Heart left ventricle (tissue), 16 donors: Measurements from ENCODE around the gene ACSF3. TPM values are rescaled to one million over a fixed set of nuclear protein-coding genes. Genes with fewer than 3 reads are reported as not detected.

Experiments used
- ATAC-seq, 4 donors: fragments of 200-7000 bp; cut with Tn5 transposase; one replicate each; pipeline ENCODE4 v1.9.1; 2020 to 2022; ENCODE audit warnings: moderate library complexity in 4 of 4, mild to moderate bottlenecking in 3 of 4, moderate number of reproducible peaks in 1 of 4
- DNase-seq, 5 donors: peaks; one replicate each; pipeline ENCODE4 v3.0.0-alpha.2; 2020
- H3K27ac ChIP-seq, 12 donors: fragments of 200-600 bp; sonication (generic) in 4 of 12; one replicate each; pipeline versions ENCODE4 v1.5.0 to v1.8.0; 2016 to 2022; ENCODE audit warnings: mild to moderate bottlenecking in 2 of 12
- H3K27me3 ChIP-seq, 9 donors: fragments of 200-600 bp; sonication (generic) in 2 of 9; one replicate each; pipeline versions ENCODE4 v1.5.1 to v1.8.0; 2016 to 2022; ENCODE audit warnings: mild to moderate bottlenecking in 3 of 9
- H3K36me3 ChIP-seq, 9 donors: fragments of 200-600 bp; sonication (generic) in 2 of 9; one replicate each; pipeline versions ENCODE4 v1.5.0 to v1.8.0; 2018 to 2022; ENCODE audit warnings: mild to moderate bottlenecking in 2 of 9
- H3K4me1 ChIP-seq, 12 donors: fragments of 200-600 bp; sonication (generic) in 4 of 12; one replicate each; pipeline versions ENCODE4 v1.5.0 to v1.8.0; 2016 to 2022; ENCODE audit warnings: mild to moderate bottlenecking in 3 of 12
- H3K4me3 ChIP-seq, 12 donors: fragments of 200-600 bp; sonication (generic) in 4 of 12; one replicate each; pipeline versions ENCODE4 v1.5.0 to v1.8.0; 2017 to 2022; ENCODE audit warnings: mild to moderate bottlenecking in 9 of 12, moderate library complexity in 4 of 12
- H3K9me3 ChIP-seq, 12 donors: fragments of 200-600 bp; sonication (generic) in 4 of 12; one replicate each; pipeline versions ENCODE4 v1.5.0 to v1.8.0; 2016 to 2022; ENCODE audit warnings: mild to moderate bottlenecking in 1 of 12
- CTCF ChIP-seq, 12 donors: fragments of 200-600 bp; sonication (generic) in 4 of 12; IDR thresholded peaks; one replicate each; pipeline versions ENCODE4 v1.5.0 to v1.8.0; 2018 to 2022; ENCODE audit warnings: antibody characterized with exemption in 12 of 12, mild to moderate bottlenecking in 5 of 12
- POLR2A ChIP-seq, 2 donors: fragments of 450-650 bp; IDR thresholded peaks; one replicate each; pipeline ENCODE4 v1.6.1; 2017; ENCODE audit warnings: antibody characterized with exemption in 2 of 2, mild to moderate bottlenecking in 2 of 2, moderate library complexity in 2 of 2
- WGBS, 4 donors: extraction: QIAGEN DNeasy Blood & Tissue Kit in 2 of 4; methylation state at CpG; one replicate each; pipeline versions ENCODE4 v1.1.5 to v1.1.7; 2013 to 2018; 5-methylcytosine and 5-hydroxymethylcytosine counted together
- intact Hi-C, 10 donors: fragments of 100-400 bp; cut with DNase I; formaldehyde crosslinking; loops; one replicate each; pipeline versions ENCODE4 v1.11.1 to v1.14.2; 2022
- polyA plus RNA-seq, 2 donors: library from polyadenylated mRNA; stranded (reverse); fragments of 200-250 nt; gene quantifications; one replicate each; pipeline ENCODE4 v1.2.3, GENCODE V29; 2013
- total RNA-seq, 9 donors: library from RNA; depleted of rRNA in 2 of 9; stranded (reverse); fragments of >200 nt in 2 of 9; fragmentation: NEBNext Ultra II Directional in 3 of 9; extraction: Animal tissue kit (Norgen Biotek cat#: 25700) in 3 of 9; gene quantifications; one replicate each; pipeline versions ENCODE4 v1.1.0 to v1.2.4, GENCODE V29; 2016 to 2023
- donor health status: ischemic (EF 13 %, LVEDD 7.1; RV severe dilation, severe dysfunction).
- donor health status: healthy with polysubstance abuse.
- donor health status: DM: no; HTN: yes; CAD: no.
- donor health status: DM: no; HTN: no; CAD: no.
- donor health status: ischemic (EF 25% LVEDD 6.9; RV normal size, moderate dysfunction).
- donor health status: ischemic (EF 25% LVEDD 5.7; RV mildly dilated, moderate dysfunction).
- donor health status: healthy.
- donor health status: DM: yes; HTN: yes; CAD: no.
- donor health status: ischemic (EF 35%, LVEDD 5.7; RV mildly dilated, moderate dysfunction).
- donor health status: nonischemic (EF 11% LVEDD 7.7; RV severe dilation, severe dysfunction).
- donor health status: DM: yes; HTN: yes; CAD: no.
- donor health status: PGD.
- donor health status: ischemic (EF 29% LVEDD 5.4; RV normal size, mild dysfunction).
- donor health status: nonischemic (EF 23%, LVEDD 6.1; RV moderate dilation, normal function).

Gene ACSF3
- total and polyA plus RNA-seq, 11 donors, result 10.3 to 26.3 (median 19.3) TPM

DNA sequence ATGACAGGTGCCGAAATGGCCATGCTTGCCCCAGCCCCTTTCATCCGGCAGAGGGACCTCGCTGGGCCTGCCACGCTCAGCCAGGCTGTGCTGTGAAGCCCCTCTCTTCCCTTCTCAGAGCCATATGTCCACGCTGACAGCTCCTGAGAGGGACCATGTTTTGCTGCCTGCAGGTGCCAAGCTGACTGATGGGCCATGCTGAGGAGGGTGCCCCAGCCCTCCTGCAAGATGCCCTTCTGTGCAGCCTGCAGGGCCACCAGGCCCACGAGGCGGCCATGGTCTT is 44.8 kb downstream of the ACSF3 start:
- ATAC-seq (no peak), DNase-seq (peak in 1 of 5 donors; percentile 11)
- WGBS, 4 donors, result 93 to 99% (median 96%) methylated on average over 7 of the region's 7 CpGs
- H3K9me3 ChIP-seq, result no peaks in the 10 kb centered on the region
- no peak overlapping the region for H3K4me3 ChIP-seq
- H3K4me1 ChIP-seq, result no peaks in the 10 kb centered on the region
- peaks cover 0 to 70% (median 46%) of the 10 kb centered on the region in 9 donors for H3K36me3 ChIP-seq
- intact Hi-C loops, result no loop called here
- H3K27ac ChIP-seq, result no peak overlapping the region
- TF ChIP-seq CTCF (IDR thresholded peaks at IDR 0.05) (no peak), POLR2A (IDR thresholded peaks at IDR 0.05) (no peak)
- no peaks in the 10 kb centered on the region for H3K27me3 ChIP-seq

GRCh38 chr16:89138843-89139520 is 45.3 kb downstream of the ACSF3 start:
- H3K4me3 ChIP-seq, result no peak overlapping the region
- H3K9me3 ChIP-seq, result no peaks in the 10 kb centered on the region
- TF ChIP-seq CTCF (IDR thresholded peaks at IDR 0.05) (no peak), POLR2A (IDR thresholded peaks at IDR 0.05) (no peak)
- H3K4me1 ChIP-seq, result no peaks in the 10 kb centered on the region
- ATAC-seq (no peak), DNase-seq (peak in 1 of 5 donors; percentile 25)
- no peaks in the 10 kb centered on the region for H3K27me3 ChIP-seq
- intact Hi-C loops, result no loop called here
- H3K27ac ChIP-seq, result no peak overlapping the region
- peaks cover 0 to 67% (median 41%) of the 10 kb centered on the region in 9 donors for H3K36me3 ChIP-seq
- 91 to 93% (median 92%) methylated on average over 30 of the region's 30 CpGs for WGBS, 4 donors

GRCh38 chr16:89139907-89140361 is 46.3 kb downstream of the ACSF3 start:
- DNase-seq, result peak in 1 of 5 donors; percentile 51
- H3K36me3 ChIP-seq, result peaks cover 0 to 64% (median 31%) of the 10 kb centered on the region in 9 donors

GRCh38 chr16:89140401-89140800 is 46.7 kb downstream of the ACSF3 start:
- ATAC-seq (no peak), DNase-seq (peak in 1 of 5 donors; percentile 23)
- peaks cover 0 to 62% (median 27%) of the 10 kb centered on the region in 9 donors for H3K36me3 ChIP-seq
- no peaks in the 10 kb centered on the region for H3K4me1 ChIP-seq
- no peaks in the 10 kb centered on the region for H3K27me3 ChIP-seq
- WGBS, 4 donors, result 91 to 94% (median 92%) methylated on average over 13 of the region's 13 CpGs
- intact Hi-C loops, result no loop called here
- no peaks in the 10 kb centered on the region for H3K9me3 ChIP-seq
- H3K27ac ChIP-seq, result no peak overlapping the region
- no peak overlapping the region for H3K4me3 ChIP-seq
- TF ChIP-seq POLR2A (IDR thresholded peaks at IDR 0.05) (no peak), CTCF (IDR thresholded peaks at IDR 0.05) (no peak)

More at GRCh38 chr16:89139907-89140361, 46.3 kb downstream of the ACSF3 start:
- WGBS, 4 donors, result 96 to 98% (median 97%) methylated on average over 11 to 12 of the region's 12 CpGs
- Histone ChIP-seq H3K9me3 (no peaks in the 10 kb centered on the region), H3K27ac (no peak overlapping the region), H3K4me1 (no peaks in the 10 kb centered on the region), H3K4me3 (no peak overlapping the region), H3K27me3 (no peaks in the 10 kb centered on the region)
- intact Hi-C loops, result no loop called here
- no peak for TF ChIP-seq CTCF (IDR thresholded peaks at IDR 0.05)
- no peak for TF ChIP-seq POLR2A (IDR thresholded peaks at IDR 0.05)
- ATAC-seq, result no peak
